Stomach (tissue), 4 donors: ENCODE measurements around the gene KCNAB2.

Source experiments
- CTCF ChIP-seq, 7 experiments: fragments of 450-650 bp in 4 of 7; fragments of 200-600 bp in 3 of 7; sonication (generic) in 3 of 7; IDR thresholded peaks; one replicate each; pipeline ENCODE4 v1.5.1; 2016 to 2019; ENCODE audit warnings: antibody characterized with exemption in 7 of 7, control low read depth in 2 of 7, mild to moderate bottlenecking in 1 of 7
- EP300 ChIP-seq: sonication (generic); formaldehyde crosslinking; IDR thresholded peaks from one replicate; pipeline ENCODE4 v1.6.1; 2017; ENCODE audit warnings: antibody characterized with exemption
- POLR2A ChIP-seq, 4 donors: fragments of 450-650 bp; IDR thresholded peaks; one replicate each; pipeline ENCODE4 v1.6.1; 2016; ENCODE audit warnings: antibody characterized with exemption in 4 of 4, control low read depth in 2 of 4, mild to moderate bottlenecking in 1 of 4, moderate library complexity in 1 of 4

GRCh38 chr1:6149597-6149996 is 103.9 kb downstream of the KCNAB2 start:
- TF ChIP-seq CTCF (IDR thresholded peaks at IDR 0.05) (no peak), POLR2A (IDR thresholded peaks at IDR 0.05) (no peak), EP300 (no peak)
